Natural killer cell (primary cell): Measurements from ENCODE around the gene BLTP2. TPM values are rescaled to one million over a fixed set of nuclear protein-coding genes. Genes with fewer than 3 reads are reported as not detected.
A peak's percentile ranks its signal among the peaks of the same experiment; 100 is the strongest.
"Not testable (repeated sequence)": the region's sequence is repeated elsewhere in the genome, so short reads cannot be mapped to it uniquely, and the experiment has no call there.

Experiments used
- ATAC-seq, 3 donors: fragments of 150-1000 bp in 2 of 3; fragments of 200-7000 bp in 1 of 3; cut with Tn5 transposase; 1 replicate in 1 of 3; 2 replicates in 2 of 3; pipeline ENCODE4 v1.10.0; 2021; ENCODE audit warnings: mild to moderate bottlenecking in 2 of 3, moderate library complexity in 2 of 3
- DNase-seq, 2 donors: peaks; one replicate each; pipeline versions ENCODE4 v3.0.0 to v3.0.0-alpha.2; 2013 to 2021; ENCODE audit warnings: mixed read lengths in 1 of 2
- H3K27ac ChIP-seq: one replicate; pipeline ENCODE4 v1.5.1; 2013; ENCODE audit warnings: mild to moderate bottlenecking, low read length
- H3K27me3 ChIP-seq: one replicate; pipeline ENCODE4 v1.6.1; 2013; ENCODE audit warnings: low read length; ENCODE audit not compliant: control insufficient read depth, insufficient read depth
- H3K36me3 ChIP-seq: one replicate; pipeline ENCODE4 v1.6.1; 2013; ENCODE audit warnings: low read length; ENCODE audit not compliant: control insufficient read depth, insufficient read depth
- H3K4me1 ChIP-seq: one replicate; pipeline ENCODE4 v1.6.1; 2013; ENCODE audit warnings: low read length; ENCODE audit not compliant: control insufficient read depth, insufficient read depth
- H3K4me3 ChIP-seq: one replicate; pipeline ENCODE4 v1.5.1; 2013; ENCODE audit warnings: low read length
- H3K9me3 ChIP-seq: one replicate; pipeline ENCODE4 v1.6.1; 2013; ENCODE audit warnings: low read length; ENCODE audit not compliant: control insufficient read depth, insufficient read depth
- H3K27ac Mint-ChIP-seq, 2 donors: one replicate each; pipeline ENCODE4 v1.8.0; 2022; ENCODE audit warnings: mild to moderate bottlenecking in 2 of 2, mixed read lengths in 2 of 2, moderate library complexity in 1 of 2
- H3K27me3 Mint-ChIP-seq, 2 donors: one replicate each; pipeline ENCODE4 v1.8.0; 2022; ENCODE audit warnings: low read depth in 2 of 2, mixed read lengths in 2 of 2
- H3K36me3 Mint-ChIP-seq: one replicate; pipeline ENCODE4 v1.8.0; 2022; ENCODE audit warnings: mixed read lengths
- H3K4me1 Mint-ChIP-seq, 2 donors: one replicate each; pipeline ENCODE4 v1.8.0; 2022; ENCODE audit warnings: mixed read lengths in 2 of 2
- H3K4me3 Mint-ChIP-seq: one replicate; pipeline ENCODE4 v1.8.0; 2022; ENCODE audit warnings: mild to moderate bottlenecking, moderate library complexity, mixed read lengths
- H3K9me3 Mint-ChIP-seq, 2 donors: one replicate each; pipeline ENCODE4 v1.8.0; 2022; ENCODE audit warnings: mixed read lengths in 2 of 2
- WGBS: methylation state at CpG from one replicate; pipeline ENCODE4 v1.1.7; 2013; ENCODE audit warnings: missing lambda C conversion rate; ENCODE audit not compliant: insufficient coverage; 5-methylcytosine and 5-hydroxymethylcytosine counted together
- intact Hi-C: fragments of 100-400 bp; cut with micrococcal nuclease; formaldehyde crosslinking; loops from one replicate; pipeline ENCODE4 v1.14.2; 2022
- total RNA-seq, 4 donors: library from RNA; stranded (reverse); fragments of 120-200 nt in 1 of 4; gene quantifications; one replicate each; pipeline versions ENCODE4 v1.2.3 to v1.2.4, GENCODE V29; 2013 to 2022
- TF ChIP-seq, protein P1 (sequence below): fragments of 200-600 bp; IDR thresholded peaks from one replicate; pipeline ENCODE4 v1.8.0; 2022; ENCODE audit warnings: antibody characterized with exemption

Gene BLTP2
- total RNA-seq, 3 donors from 2014 or later (not counting 1 experiment from before 2014, with no cell fraction given), result 169 to 199 (median 188) TPM

DNA sequence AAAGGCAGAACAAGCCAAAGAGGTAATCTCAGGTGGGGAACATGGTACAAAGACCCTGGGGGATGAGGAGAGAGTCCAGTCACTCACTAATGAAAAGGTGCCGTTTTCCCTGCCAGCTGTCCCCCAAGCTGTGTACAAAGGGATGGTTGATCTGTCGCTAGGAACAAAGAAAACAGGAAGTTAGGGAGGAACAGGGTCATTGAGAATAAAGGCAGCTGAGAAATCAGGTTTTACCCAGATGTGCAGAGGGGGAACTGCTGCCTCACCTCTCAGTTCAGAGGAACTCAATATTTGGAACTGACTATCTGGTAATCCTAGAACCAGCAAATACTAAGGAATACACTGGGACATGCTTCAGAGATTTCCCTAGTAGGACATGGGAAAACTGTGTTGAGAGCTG is 32.4 kb downstream of the BLTP2 start:
- intact Hi-C loops, result no loop called here
- Histone ChIP-seq H3K36me3 (peaks cover 38% of the 10 kb centered on the region), H3K27me3 (no peaks in the 10 kb centered on the region), H3K4me3 (no peak overlapping the region), H3K27ac (no peak overlapping the region), H3K4me1 (no peaks in the 10 kb centered on the region), H3K9me3 (no peaks in the 10 kb centered on the region)
- H3K27me3 Mint-ChIP-seq, result no peaks in the 10 kb centered on the region
- H3K4me1 Mint-ChIP-seq, result no peaks in the 10 kb centered on the region
- peak overlapping the region in 1 of 2 donors; percentile 24 for H3K27ac Mint-ChIP-seq
- H3K36me3 Mint-ChIP-seq, result peaks cover 9% of the 10 kb centered on the region
- ATAC-seq, result no peak
- TF ChIP-seq, protein P1, sequence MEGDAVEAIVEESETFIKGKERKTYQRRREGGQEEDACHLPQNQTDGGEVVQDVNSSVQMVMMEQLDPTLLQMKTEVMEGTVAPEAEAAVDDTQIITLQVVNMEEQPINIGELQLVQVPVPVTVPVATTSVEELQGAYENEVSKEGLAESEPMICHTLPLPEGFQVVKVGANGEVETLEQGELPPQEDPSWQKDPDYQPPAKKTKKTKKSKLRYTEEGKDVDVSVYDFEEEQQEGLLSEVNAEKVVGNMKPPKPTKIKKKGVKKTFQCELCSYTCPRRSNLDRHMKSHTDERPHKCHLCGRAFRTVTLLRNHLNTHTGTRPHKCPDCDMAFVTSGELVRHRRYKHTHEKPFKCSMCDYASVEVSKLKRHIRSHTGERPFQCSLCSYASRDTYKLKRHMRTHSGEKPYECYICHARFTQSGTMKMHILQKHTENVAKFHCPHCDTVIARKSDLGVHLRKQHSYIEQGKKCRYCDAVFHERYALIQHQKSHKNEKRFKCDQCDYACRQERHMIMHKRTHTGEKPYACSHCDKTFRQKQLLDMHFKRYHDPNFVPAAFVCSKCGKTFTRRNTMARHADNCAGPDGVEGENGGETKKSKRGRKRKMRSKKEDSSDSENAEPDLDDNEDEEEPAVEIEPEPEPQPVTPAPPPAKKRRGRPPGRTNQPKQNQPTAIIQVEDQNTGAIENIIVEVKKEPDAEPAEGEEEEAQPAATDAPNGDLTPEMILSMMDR, result no peak
- 33% methylated on average over 2 of the region's 2 CpGs for WGBS
- no peaks in the 10 kb centered on the region for H3K9me3 Mint-ChIP-seq
- H3K4me3 Mint-ChIP-seq, result no peak overlapping the region
- no peak for DNase-seq

DNA sequence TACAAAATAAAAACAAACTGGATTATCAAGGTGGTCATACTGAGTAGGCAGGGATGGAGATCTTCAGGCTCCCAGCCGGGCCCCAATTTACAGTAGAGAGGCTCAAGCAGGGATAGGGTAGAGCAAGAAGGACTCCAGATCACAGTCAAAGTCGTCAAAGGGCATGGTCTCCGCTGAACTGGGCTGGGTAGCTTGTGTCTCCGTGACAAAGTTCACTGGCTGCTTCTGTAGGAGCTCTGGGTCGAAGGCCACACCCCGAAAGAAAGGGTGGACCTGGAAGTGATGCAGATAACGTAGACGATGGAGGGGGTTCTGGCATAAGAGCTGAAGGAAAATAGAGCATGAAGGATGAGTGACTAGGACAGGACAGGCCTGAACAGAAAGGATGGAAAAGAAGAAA is 34.6 kb downstream of the BLTP2 start:
- peaks cover 16% of the 10 kb centered on the region for H3K36me3 ChIP-seq
- no peaks in the 10 kb centered on the region for H3K4me1 ChIP-seq
- intact Hi-C loops, result no loop called here
- no peaks in the 10 kb centered on the region for H3K9me3 ChIP-seq
- ATAC-seq (no peak), DNase-seq (no peak)
- no peak overlapping the region for H3K4me3 Mint-ChIP-seq
- H3K36me3 Mint-ChIP-seq, result no peaks in the 10 kb centered on the region
- 96% methylated on average over 8 of the region's 8 CpGs for WGBS
- no peak overlapping the region for H3K4me3 ChIP-seq
- peak overlapping the region in 1 of 2 donors; percentile 10 for H3K27ac Mint-ChIP-seq
- TF ChIP-seq, protein P1, result no peak
- H3K4me1 Mint-ChIP-seq, result no peaks in the 10 kb centered on the region
- H3K27ac ChIP-seq, result no peak overlapping the region
- no peaks in the 10 kb centered on the region for H3K9me3 Mint-ChIP-seq
- no peaks in the 10 kb centered on the region for H3K27me3 Mint-ChIP-seq
- H3K27me3 ChIP-seq, result no peaks in the 10 kb centered on the region

DNA sequence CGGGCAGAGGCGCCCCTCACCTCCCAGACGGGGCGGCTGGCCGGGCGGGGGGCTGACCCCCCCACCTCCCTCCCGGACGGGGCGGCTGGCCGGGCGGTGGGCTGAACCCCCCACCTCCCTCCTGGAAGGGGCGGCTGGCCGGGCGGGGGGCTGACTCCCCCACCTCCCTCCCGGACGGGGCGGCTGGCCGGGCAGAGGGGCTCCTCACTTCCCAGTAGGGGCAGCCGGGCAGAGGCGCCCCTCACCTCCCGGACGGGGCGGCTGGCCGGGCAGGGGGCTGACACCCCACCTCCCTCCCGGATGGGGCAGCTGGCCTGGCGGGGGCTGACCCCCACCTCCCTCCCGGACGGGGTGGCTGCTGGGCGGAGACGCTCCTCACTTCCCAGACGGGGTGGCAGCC is 40.9 kb downstream of the BLTP2 start:
- H3K27ac ChIP-seq, ATAC-seq, H3K9me3 ChIP-seq, H3K27me3 ChIP-seq, H3K27me3 Mint-ChIP-seq, H3K27ac Mint-ChIP-seq, H3K4me3 Mint-ChIP-seq, H3K36me3 ChIP-seq, H3K4me1 Mint-ChIP-seq, H3K36me3 Mint-ChIP-seq, intact Hi-C loops, H3K4me3 ChIP-seq, H3K9me3 Mint-ChIP-seq, DNase-seq: not testable (repeated sequence)
- H3K4me1 ChIP-seq, result peaks cover 13% of the 10 kb centered on the region
- WGBS, result 92% methylated on average over 8 of the region's 31 CpGs

GRCh38 chr17:28599311-28600184 is 45.4 kb downstream of the BLTP2 start:
- Mint-ChIP-seq H3K27me3 (no peaks in the 10 kb centered on the region), H3K36me3 (no peaks in the 10 kb centered on the region), H3K4me3 (peak overlapping the region; percentile 94), H3K27ac (peak overlapping the region; percentile 95 to 98), H3K4me1 (peaks cover 22 to 23% of the 10 kb centered on the region in 2 donors), H3K9me3 (no peaks in the 10 kb centered on the region)
- no peaks in the 10 kb centered on the region for H3K9me3 ChIP-seq
- DNase-seq, result peak; percentile 60 to 84
- ATAC-seq, result peak; percentile 66 to 81 (median 72)
- WGBS, result 7% methylated on average over 40 of the region's 40 CpGs
- H3K27ac ChIP-seq, result peak overlapping the region; percentile 95
- peak overlapping the region; percentile 71 for H3K4me3 ChIP-seq
- H3K4me1 ChIP-seq, result peaks cover 19% of the 10 kb centered on the region
- no peaks in the 10 kb centered on the region for H3K27me3 ChIP-seq
- TF ChIP-seq, protein P1, result no peak
- intact Hi-C loops, result loop anchor here (1.0 to 5.0 kb wide), 2 partner anchors 23 to 107 kb away; partner anchors contain the start of gene ALDOC
- no peaks in the 10 kb centered on the region for H3K36me3 ChIP-seq
